NCI-H748 treated with DMSO at 0.1 percent for 48 hours (cell line): Measurements from ENCODE around the gene NDOR1.
"Not testable (repeated sequence)": the region's sequence is repeated elsewhere in the genome, so short reads cannot be mapped to it uniquely, and the experiment has no call there.

ENCODE experiments used
- DNase-seq: peaks from one replicate; lab custom pipeline; 2025; lab: John Stamatoyannopoulos, UW

Gene NDOR1

DNA sequence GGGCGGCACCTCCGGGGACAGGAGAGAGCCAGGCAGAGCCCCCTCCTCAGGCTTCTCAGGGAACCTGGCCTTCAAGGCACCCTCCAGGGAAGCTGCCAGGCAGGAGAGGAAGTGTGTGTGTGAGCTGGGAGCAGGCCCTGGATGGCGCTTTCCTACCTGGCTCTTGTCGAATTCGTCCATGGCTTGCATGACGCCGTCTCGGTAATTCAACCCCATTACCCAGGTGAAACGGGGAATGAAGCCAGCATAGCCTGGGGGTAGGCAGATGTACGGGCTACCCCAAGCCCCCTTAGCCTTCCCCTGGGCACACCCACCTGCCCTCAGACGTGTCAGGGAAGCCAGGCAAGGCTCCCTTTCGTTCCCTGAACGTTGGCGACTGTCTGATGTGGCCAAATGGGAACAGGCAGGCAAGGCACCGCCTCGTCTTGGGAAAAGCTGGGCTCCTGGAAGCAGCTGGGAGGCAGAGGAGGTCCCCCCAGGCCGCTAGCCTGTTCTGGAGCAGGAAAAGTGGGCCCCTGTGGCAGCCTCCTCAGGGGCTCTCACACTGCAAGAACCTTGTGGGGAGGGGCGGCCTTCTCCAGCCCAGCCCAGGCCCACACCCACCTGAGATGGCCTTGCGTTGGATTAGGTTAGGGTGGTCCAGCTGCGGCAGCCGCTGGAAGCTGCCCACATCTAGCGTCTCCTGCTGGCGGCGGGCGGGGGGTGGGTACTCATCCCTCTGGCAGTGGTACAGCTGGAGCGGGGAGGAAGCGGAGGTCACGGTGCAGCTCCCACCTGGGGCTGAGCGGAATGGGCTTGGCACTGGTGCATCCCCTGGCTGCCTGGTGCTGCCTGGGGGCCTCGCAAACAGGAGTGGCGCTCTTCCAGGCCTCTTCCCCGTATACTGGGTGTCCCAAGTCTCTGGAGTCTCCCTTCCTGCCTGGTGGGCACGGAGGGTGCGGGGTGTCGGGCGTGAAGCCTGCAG lies 39.3 kb downstream of the NDOR1 start:
- no peak for DNase-seq

DNA sequence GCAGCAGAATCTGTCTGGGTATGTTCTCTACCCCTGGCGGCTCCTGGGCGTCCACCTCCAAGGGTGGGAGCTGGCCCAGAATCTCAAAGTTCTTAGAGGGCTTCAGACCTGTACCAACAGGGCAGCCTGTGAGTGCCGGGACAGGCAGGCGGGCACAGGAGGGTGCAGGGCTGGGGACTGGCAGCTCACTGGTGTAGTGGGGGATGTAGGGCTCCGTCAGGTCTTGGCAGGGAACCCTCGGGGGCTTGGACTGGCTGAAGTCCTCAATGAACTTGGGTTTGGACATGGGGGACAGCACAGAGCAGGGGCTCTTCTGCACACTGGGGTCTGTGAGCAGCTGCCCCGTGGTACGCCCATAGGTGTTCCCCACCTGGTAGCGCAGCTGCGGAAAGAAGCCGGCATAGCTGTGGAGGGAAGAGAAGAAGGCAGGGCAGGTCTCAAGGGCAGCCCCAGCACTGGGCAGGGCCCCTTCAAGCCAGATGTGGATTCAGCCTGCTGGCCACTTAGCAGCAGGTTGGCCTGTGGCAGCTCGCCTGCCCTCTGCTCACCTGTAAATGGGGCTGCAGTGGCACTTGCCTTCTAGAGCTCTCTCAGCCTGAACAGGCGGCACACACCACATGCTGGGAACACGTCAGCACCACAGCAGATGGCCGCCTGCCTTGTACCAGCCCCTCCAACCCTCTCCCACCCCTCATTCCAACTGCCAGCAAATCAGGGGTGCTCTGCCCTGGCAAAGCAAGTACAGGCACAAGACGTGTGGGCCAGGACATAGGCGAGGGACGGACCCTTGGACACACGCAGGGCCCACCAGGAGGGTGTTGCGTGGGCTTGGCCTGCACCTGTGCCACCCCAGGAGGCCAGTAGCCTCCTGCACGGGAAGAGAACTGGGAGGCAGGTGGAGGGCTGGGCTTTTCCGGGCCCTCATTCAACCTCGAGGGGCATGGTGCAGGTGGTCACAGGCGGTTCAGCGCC lies 40.2 kb downstream of the NDOR1 start:
- DNase-seq = no peak

DNA sequence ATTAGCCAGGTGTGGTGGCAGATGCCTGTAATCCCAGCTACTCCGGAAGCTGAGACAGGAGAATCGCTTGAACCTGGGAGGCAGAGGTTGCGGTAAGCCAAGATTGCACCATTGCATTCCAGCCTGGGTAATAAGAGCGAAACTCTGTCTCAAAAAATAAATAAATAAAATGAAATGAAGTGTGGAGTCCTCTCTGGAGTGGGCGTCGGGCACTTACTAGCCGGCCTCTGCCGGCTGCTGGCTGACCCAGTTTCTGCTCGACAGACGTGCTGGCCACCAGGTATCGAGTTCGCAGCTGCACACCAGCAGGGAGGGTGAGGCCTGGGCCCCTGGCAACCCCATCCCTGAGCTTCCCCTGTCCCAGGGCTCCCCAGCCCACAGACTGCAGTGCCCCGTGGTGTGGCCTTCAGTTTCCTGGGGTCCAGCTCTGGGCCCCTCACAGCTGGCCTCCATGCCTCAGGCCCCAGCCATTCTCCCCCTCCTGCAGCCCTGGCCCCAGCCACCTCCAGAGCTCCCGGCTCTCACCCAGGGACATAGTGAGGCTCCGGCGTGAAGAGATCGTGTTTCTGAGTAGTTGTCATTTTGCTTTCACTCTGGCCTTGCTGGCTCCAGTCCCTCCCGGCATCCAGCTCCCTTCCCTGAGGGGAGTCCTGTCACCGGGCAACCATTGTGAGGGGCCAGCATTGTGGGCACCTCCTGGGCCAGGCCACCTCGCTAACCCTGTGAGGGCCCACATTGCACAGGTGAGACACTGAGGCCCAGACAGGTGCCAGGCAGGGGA lies 41.8 kb downstream of the NDOR1 start:
- DNase-seq = no peak

DNA sequence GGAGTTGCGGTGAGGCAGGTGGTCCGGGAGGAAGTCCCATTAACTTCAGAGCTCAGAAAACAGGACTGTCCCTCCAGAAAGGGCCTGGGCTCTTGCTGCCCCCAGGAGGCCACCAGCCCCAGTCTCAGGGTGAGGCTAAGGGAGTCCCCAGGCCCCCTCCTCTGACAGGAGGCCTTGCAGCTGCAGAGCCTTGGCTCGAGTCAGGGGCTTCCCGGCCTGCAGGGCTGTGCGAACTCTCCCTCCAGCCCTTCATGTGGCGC lies 42.3 kb downstream of the NDOR1 start:
- no peak for DNase-seq

DNA sequence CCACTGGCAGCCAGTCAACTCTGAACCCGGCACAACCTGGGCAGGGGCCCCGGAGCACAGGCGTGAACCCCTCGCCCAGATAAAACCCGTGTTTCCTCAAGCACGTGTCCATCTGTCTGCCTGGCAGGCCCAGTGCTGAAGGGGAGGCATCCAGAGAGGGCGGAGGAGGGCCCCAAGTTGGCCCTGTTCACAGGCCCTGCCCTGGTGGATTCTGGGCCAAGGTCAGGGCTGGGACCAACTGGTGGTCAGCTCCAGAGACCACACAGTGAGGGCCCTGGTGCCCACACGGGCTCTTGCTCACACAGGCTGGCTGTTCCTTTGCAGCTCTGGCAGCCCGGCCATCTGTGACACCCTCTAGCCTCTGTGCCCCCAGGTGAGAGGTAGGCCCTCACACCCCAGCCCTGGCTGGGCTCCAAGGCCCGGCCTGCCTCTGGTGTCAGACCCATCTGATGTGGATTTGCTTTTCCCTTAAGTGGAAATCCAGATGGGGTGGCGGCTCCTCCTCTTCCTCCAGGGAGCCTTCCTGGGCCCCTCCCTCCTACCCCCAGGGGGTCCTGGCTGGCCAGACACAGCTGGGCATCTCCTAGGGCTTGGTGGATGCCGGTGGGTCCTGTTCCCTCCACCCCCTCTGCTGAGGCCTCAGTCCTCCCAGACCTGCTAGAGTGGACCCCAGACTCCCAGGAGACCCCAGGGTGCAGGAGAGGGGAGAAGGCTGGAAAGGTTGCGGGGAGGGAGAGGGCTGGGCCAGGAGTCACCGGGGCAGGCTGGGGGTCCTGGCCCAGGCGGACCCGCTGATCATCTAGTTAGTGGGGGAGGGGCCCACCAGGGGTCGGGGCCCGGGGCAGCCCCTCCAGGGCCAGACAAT lies 45.1 kb downstream of the NDOR1 start:
- DNase-seq = no peak

DNA sequence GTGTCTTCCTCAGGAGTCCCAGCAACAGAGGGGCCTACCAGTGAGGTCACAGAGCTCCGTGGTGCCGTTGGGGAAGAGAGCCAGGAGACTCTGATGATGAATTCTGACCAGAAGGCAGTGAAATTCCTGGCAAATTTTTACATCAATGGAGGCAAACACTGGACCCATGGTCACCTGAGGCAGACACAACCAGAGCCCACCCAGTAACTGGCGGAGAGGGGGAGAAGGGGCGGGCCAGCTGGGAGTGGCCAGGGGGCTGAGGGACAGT lies 45.6 kb downstream of the NDOR1 start, which contains the start of gene STPG3:
Gene STPG3, plus strand, starts transcription at position 93 of the 268 bp plus-strand sequence. Its CDS starts 1 bp downstream, at position 94.
- DNase-seq = no peak

DNA sequence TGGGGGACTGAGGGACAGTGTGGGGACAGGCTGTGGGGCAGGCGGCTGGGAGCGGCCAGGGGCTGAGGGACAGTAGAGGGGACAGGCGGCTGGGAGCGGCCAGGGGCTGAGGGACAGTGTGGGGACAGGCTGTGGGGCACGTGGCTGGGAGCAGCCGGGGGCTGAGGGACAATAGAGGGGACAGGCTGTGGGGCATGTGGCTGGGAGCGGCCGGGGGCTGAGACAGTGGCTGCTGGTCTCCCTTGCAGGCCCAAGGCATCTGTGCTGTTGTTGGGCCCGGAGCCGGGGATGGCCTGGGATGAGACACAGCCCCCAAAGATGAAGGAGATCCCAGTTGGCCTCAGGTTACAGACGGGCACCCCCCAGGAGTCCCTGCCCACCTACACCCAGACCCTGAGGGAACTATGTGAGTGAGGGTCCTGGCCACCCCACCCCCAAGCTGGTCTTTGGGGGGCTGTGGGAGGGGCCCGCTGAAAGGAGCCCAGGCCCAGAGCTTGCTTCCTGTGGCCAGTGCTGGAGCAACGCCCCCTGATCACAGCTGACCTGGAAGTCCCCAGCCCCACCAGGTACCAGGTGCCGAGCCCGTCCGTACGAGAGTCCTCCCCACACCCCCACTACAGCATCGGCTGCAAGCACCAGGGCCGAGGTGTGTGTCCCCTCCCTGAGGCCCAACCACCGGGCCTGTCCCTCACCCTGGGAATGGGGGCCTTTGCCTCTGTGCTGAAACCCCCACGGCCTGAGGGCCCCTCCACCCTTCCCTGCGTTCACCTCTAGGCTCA lies 46.2 kb downstream of the NDOR1 start:
- no peak for DNase-seq

DNA sequence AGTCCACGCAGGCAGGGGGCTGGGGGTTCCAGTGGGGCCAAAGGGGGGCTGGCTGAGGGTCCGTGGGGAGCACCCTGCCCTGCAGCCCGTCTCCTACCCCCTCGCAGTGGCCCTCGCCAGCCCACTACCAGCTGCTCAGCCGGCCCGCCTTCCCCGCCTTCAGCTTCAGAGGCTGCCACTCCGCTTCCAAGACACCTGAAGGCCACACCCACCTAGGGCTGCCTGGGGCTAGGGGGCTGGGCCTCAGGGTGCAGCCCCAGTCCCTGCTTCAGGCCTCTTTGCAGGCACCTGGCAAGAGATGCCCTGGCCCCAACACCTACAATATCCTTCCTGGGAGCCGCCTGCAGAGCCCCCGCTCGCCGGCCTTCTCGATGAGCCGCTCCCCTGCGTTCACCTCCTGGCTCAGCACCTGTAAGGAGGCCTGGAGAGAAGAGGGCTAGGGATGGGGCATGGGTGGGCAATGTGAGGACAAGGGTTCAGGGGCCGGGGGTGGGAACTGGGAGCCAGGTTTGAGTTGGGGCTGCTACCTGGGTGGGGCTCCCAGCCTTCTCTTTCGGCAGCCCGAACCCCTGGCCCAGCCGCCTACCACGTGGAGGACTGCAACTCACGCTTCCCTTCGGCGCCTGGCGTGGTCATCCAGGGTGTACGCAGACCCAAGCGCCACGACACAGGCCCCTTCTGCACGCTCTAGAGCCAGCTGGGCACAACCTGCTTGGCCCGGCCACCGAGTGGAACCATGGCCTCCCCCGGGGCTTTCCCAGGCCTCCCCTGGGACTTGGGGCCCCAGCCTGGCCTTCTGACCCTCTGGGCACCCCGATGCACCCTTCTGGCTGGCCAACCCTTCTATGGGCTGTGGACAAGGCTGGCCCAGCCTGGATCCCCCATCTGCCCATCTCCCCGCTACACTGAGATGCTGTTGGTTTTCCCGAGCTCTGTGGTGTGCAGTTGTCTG lies 47.3 kb downstream of the NDOR1 start:
- no peak for DNase-seq

DNA sequence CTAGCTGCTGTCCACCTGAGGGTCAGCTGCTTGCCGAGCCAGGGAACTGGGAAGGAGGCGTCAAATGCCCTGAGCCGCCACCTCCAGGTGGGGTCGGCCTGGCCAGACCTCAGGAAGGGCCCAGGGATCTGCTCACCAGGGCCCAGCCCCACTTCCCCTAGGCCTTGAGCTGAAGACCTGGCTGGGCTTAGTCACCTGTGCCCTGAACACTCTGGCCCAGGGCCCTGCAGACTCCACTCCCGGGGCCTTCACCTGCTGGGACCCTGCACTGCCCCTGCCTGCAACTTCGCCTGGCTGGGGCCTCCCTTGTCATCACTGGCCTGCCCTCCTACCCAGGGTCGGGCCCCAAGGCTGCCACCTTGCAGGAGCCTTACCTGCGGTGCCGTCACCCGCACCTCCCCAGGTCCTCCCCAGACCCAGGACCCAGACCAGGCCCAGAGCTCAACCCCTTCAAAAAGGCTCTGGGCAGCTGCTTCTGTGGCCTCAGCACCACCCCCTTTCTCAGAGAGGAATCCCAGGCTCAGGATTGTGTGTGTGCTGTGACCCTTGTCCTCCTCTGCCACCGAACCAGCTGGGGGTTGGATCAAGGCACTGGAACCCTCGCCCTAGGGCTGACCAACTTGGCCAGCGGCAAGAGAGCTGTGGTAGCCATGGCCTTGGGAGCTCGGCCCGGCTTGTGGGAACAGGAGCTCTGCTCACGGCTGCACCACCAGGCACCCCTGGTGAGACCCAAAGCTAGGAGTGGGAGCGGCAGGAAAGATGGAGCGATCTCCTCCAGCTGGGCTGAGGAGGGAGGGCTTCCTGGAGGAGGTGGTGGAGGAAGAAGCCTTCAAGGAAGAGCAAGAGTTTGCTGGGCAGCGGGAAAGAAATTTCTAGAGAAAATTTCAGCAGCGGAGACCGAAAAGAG lies 48.5 kb downstream of the NDOR1 start:
- DNase-seq = no peak

DNA sequence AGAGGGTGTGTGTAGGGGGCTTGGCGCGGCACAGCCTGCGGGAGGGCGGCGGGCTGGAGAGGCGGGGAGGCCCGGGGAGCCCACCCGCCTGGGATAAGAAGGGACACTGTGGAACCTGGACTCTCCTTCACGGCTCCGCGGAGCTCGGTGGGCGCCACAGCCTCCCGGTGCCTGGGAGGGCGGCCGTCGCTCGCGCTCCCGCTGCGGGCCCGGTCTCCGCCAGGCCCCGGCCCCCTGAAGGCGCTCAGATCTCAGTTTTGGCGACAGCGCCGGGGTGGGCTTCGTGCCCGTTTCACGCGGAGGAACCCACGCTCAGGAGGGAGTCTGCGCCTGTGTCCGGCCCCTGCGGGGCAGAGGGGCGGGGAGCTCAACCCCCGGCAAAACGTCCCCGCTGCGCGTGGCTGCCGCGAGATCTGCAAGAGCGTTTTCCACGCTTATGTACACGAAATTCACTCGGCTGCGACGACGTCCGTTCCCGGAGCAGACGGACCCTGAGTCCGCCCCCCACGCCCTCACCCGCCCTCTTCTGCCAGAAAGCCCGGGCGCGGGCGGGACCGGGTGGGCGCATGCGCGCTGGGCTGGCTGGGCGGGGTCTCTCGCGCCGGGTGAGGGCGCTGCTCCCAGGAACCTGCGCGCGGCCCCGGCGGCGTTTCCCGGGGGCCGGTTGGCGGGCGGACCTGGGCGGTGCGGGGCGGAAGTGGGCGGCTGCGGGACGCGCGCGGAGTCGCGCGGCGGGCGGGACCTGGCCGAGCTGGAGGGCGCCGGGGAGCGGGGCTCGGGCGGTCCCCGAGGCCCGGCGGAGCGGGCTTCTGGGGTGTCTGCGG lies 49.3 kb downstream of the NDOR1 start, which contains the start of gene NELFB:
Gene NELFB, plus strand, starts transcription at position 704 of the 824 bp plus-strand sequence.
- peak; percentile 77 for DNase-seq

DNA sequence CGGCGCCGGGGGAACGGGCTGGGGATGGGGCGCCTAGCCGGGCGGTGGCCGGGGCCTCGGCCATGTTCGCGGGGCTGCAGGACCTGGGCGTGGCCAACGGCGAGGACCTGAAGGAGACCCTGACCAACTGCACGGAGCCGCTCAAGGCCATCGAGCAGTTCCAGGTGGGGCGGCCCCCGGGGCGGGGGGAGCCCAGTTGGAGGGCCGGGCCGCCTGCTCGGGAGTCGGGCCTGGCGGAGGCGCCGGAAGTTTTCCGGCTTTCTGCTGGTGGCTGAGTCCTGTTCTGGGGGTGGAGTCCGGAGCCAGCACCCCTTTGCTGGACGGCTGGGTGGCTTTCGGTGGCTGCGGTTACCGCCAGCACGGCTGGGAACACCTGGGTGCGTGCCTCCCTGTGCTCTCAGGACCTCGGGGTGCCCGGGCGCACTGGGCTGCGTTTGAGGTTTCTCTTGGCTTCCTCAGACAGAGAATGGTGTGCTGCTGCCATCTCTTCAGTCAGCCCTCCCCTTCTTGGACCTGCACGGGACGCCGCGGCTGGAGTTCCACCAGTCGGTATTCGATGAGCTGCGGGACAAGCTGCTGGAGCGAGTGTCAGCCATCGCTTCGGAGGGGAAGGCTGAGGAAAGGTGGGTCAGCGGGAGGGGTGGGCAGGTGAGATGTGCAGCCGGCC lies 50.1 kb downstream of the NDOR1 start:
- no peak for DNase-seq

DNA sequence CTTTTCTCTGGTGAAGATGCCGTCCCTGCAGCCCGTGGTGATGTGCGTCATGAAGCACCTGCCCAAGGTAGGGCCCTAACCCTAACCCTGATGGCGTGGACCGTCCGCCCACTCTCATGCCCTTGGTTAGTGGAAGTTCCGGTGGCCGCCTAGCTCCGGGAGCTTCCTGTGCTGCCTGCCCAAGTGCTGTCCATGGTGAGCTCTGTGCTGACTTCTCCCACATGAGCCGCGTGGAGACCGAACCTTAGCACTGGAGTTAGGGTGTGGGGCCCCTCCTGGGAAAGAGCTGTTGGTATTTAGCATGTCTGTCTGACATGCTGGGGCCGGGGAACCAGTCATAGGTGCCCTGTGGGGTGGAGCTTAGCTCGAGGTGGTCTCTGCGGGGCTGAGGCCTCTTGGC lies 50.9 kb downstream of the NDOR1 start:
- no peak for DNase-seq

DNA sequence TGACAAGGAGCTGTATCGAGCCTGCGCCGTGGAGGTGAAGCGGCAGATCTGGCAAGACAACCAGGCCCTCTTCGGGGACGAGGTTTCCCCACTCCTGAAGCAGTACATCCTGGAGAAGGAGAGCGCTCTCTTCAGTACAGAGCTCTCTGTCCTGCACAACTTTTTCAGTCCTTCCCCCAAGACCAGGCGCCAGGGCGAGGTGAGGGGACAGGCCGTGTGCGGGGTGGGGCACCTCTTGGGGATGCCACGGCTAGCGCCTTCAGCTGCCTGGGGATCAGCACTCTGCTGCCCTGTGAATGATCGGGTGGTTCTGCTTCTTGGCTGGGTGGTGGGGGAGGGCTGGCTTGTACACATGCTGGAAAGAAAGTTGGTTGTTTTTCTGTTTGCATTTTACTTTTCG lies 51.4 kb downstream of the NDOR1 start:
- no peak for DNase-seq

DNA sequence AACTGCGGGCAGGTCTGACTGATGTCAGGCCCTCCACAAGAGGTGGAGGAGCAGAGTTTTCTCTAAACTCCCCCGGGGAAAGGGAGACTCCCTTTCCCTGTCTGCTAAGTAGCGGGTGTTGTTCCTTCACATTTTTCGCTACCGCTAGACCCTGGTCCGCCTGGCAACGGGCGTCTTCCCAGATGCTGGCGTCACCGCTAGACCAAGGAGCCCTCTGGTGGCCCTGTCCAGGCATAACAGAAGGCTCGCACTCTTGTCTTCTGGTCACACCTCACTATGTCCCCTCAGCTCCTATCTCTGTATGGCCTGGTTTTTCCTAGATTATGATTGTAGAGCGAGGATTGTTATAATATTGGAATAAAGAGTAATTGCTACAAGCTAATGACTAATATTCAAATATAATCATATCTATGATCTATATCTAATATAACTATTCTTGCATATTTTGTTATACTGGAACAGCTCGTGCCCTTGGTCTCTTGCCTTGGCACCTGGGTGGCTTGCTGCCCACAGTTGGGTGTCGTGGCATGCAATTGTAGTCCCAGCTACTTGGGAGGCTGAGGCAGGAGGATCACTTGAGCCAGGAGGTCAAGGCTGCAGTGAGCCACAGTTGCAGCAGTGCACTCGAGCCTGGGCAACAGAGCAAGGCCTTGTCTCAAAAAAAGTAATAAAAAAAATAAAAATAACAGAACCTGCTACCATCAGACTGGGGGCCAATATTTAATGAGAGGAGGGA lies 56.8 kb downstream of the NDOR1 start:
- not testable (repeated sequence) for DNase-seq

DNA sequence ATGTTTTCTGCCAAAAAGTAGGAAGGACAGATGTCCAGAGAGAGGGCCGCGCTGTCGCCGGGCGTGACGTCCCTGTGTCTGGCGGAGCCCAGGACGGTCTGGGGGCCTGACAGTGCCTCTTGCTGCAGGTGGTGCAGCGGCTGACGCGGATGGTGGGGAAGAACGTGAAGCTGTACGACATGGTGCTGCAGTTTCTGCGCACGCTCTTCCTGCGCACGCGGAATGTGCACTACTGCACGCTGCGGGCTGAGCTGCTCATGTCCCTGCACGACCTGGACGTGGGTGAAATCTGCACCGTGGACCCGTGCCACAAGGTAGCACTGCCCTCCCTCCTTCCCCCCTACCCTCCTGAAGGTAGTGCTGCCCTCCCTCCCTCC lies 57.4 kb downstream of the NDOR1 start:
- no peak for DNase-seq

DNA sequence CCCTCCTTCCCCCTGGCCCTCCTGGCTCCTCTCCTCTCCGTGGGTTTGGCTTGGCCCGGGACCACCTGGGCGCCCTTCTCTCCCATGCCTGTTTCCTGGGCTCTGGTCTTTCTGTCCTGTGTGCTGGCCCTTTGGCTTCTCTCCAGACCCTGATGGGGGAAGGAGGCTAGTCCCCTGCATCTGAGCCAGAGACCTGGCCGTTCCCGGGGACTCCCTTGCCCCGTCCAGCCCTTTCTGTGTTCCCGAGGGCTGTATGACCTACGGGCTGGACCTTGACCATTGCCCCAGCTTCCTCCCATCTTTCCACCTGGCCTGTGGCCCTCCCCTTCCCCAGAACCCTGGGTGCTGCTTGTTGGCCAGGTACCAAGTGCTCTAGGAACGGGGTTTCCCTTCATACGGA lies 58.0 kb downstream of the NDOR1 start:
- no peak for DNase-seq
